Mesenchymal stem cell (in vitro differentiated cells and primary cell): ENCODE measurements around the gene KISS1R.

Experiments
- DNase-seq: peaks from one replicate; pipeline ENCODE4 v3.0.0-alpha.2; 2013
- H2AFZ ChIP-seq: one replicate; pipeline ENCODE4 v1.6.1; 2013; ENCODE audit warnings: low read depth, mild to moderate bottlenecking, control low read depth, inconsistent platforms, low read length, moderate library complexity
- H2AK5ac ChIP-seq: 2 replicates; pipeline ENCODE4 v1.6.1; 2013; ENCODE audit warnings: low read length, moderate library complexity, mild to moderate bottlenecking, inconsistent platforms; ENCODE audit not compliant: severe bottlenecking
- H2BK120ac ChIP-seq: one replicate; pipeline ENCODE4 v1.6.1; 2013; ENCODE audit warnings: low read depth, mild to moderate bottlenecking, inconsistent platforms, low read length, moderate library complexity
- H2BK12ac ChIP-seq, 2 experiments: one replicate each; pipeline ENCODE4 v1.6.1; 2013; ENCODE audit warnings: inconsistent platforms in 2 of 2, low read length in 2 of 2, mild to moderate bottlenecking in 2 of 2, moderate library complexity in 2 of 2, control low read depth in 1 of 2
- H2BK15ac ChIP-seq: one replicate; pipeline ENCODE4 v1.6.1; 2013; ENCODE audit warnings: mild to moderate bottlenecking, low read depth, inconsistent platforms; ENCODE audit not compliant: poor library complexity, severe bottlenecking
- H2BK5ac ChIP-seq: 2 replicates; pipeline ENCODE4 v1.6.1; 2013; ENCODE audit warnings: low read depth, mild to moderate bottlenecking, low read length, control low read depth, inconsistent platforms; ENCODE audit not compliant: poor library complexity, severe bottlenecking
- H3K14ac ChIP-seq, 2 experiments: one replicate each; pipeline ENCODE4 v1.6.1; 2013; ENCODE audit warnings: inconsistent platforms in 2 of 2, low read length in 2 of 2, control low read depth in 1 of 2, mild to moderate bottlenecking in 1 of 2, moderate library complexity in 1 of 2
- H3K18ac ChIP-seq, 2 experiments: one replicate each; pipeline ENCODE4 v1.6.1; 2013; ENCODE audit warnings: inconsistent platforms in 2 of 2, low read length in 2 of 2, control low read depth in 1 of 2, low read depth in 1 of 2, mild to moderate bottlenecking in 1 of 2
- H3K23ac ChIP-seq, 2 experiments: one replicate each; pipeline ENCODE4 v1.6.1; 2013; ENCODE audit warnings: inconsistent platforms in 2 of 2, low read length in 2 of 2, mild to moderate bottlenecking in 2 of 2, moderate library complexity in 2 of 2, control low read depth in 1 of 2
- H3K27ac ChIP-seq: 2 replicates; pipeline ENCODE4 v1.5.1; 2013; ENCODE audit warnings: mild to moderate bottlenecking, moderate library complexity, low read length, control low read depth, inconsistent platforms; ENCODE audit not compliant: poor library complexity, severe bottlenecking
- H3K27me3 ChIP-seq, 2 experiments: 2 replicates each; pipeline versions ENCODE4 v1.6.1 to v1.7.0; 2013; ENCODE audit warnings: low read length in 2 of 2, mild to moderate bottlenecking in 2 of 2, moderate library complexity in 2 of 2, control low read depth in 1 of 2, inconsistent platforms in 1 of 2; ENCODE audit not compliant: control insufficient read depth in 1 of 2, insufficient read depth in 1 of 2
- H3K36me3 ChIP-seq, 2 experiments: 2 replicates each; pipeline versions ENCODE4 v1.6.1 to v1.7.0; 2013; ENCODE audit warnings: low read length in 2 of 2, control low read depth in 1 of 2, inconsistent platforms in 1 of 2, low read depth in 1 of 2, mild to moderate bottlenecking in 1 of 2; ENCODE audit not compliant: insufficient read depth in 2 of 2, control insufficient read depth in 1 of 2
- H3K4ac ChIP-seq, 2 experiments: one replicate each; pipeline ENCODE4 v1.6.1; 2013; ENCODE audit warnings: inconsistent platforms in 2 of 2, low read length in 2 of 2, mild to moderate bottlenecking in 2 of 2, moderate library complexity in 2 of 2, control low read depth in 1 of 2, low read depth in 1 of 2
- H3K4me1 ChIP-seq: 2 replicates; pipeline ENCODE4 v1.6.1; 2013; ENCODE audit warnings: low read depth, low read length, control low read depth; ENCODE audit not compliant: control insufficient read depth, insufficient read depth
- H3K4me2 ChIP-seq: 2 replicates; pipeline ENCODE4 v1.6.1; 2013; ENCODE audit warnings: low read length, mild to moderate bottlenecking, inconsistent platforms; ENCODE audit not compliant: poor library complexity, severe bottlenecking
- H3K4me3 ChIP-seq, 2 experiments: 2 replicates each; pipeline versions ENCODE4 v1.5.1 to v1.7.0; 2013; ENCODE audit warnings: low read length in 2 of 2, mild to moderate bottlenecking in 2 of 2, control low read depth in 1 of 2, low read depth in 1 of 2; ENCODE audit not compliant: insufficient read depth in 1 of 2
- H3K79me1 ChIP-seq: replicated peaks from 2 replicates; pipeline ENCODE4 v1.6.1; 2013; ENCODE audit warnings: mild to moderate bottlenecking, control low read depth, low read length, inconsistent platforms; ENCODE audit not compliant: poor library complexity, severe bottlenecking
- H3K9ac ChIP-seq: 2 replicates; pipeline ENCODE4 v1.7.0; 2013; ENCODE audit warnings: mild to moderate bottlenecking, low read length, moderate library complexity
- H3K9me3 ChIP-seq: 2 replicates; pipeline ENCODE4 v1.7.0; 2013; ENCODE audit warnings: mild to moderate bottlenecking, low read length; ENCODE audit not compliant: control insufficient read depth
- H4K8ac ChIP-seq: one replicate; pipeline ENCODE4 v1.6.1; 2013; ENCODE audit warnings: inconsistent platforms, mild to moderate bottlenecking, low read length, moderate library complexity
- H4K91ac ChIP-seq: one replicate; pipeline ENCODE4 v1.6.1; 2013; ENCODE audit warnings: mild to moderate bottlenecking, low read length, inconsistent platforms
- WGBS: methylation state at CpG from one replicate; pipeline ENCODE4 v1.1.7; 2013; ENCODE audit warnings: mixed read lengths; 5-methylcytosine and 5-hydroxymethylcytosine counted together

KISS1R gene

DNA sequence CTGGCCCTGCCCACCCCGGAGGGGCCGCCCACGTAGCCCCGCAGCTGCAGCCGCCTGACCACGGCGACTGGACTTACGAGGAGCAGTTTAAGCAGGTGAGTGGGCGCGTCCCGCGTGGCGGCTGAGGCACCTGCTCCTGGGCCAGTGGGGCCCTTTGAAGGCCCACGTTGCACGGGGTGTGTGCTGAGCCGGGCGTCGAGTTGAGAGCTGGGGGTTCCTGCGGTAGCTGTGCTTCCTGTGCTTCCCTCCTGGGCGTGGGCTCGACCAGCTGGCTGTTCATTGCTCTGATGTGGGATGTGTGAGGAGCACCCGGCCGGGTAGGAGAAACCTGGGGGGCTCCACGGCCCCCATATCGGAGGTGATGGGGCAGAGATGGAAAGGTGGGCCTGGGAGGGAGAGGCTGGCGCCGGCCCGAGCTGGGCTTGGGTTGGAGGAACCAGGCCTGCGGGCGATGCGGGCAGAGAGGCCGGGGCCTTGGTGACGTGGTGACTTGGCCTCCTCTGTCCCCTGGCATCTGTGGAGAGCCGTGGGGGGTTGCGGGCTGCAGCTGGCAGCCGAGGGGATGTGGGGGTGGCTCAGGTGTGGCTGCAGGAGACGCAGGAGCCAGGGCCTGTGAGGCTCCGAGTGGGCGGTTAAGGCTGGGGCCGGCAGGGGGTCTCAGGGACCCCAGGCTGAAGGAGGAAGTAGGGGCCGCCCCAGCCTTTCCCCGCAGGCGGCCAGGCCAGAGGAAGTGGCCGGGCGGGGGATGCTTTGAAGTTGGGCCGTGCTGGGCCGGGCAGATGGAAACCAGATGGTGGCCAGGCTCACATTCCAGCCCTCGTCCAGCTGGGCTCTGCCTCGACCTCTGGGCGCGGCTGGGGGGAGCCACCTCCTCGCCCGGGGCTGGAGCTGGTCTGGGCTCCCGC lies 15.8 kb downstream of the KISS1R start:
- 21% methylated on average over 48 of the region's 54 CpGs for WGBS
- no peaks in the 10 kb centered on the region for H3K27me3 ChIP-seq

DNA sequence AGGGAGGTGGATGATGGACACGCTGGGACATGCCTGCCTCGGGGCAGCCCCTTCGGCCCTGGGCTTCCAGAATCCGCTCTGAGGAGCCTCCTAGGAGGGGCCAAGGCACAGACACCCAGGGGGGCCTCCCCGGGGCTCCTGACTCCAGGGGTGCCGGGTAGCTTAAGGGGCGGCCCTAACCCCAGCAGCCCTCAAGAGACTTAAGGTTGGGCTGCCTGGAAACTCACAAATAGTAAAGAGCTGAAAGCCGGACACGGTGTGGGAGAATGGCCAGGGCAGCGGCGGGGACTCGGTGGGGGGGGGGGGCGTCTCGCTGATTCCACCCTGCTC lies 16.4 kb downstream of the KISS1R start:
- Histone ChIP-seq H3K9me3 (no peaks in the 10 kb centered on the region), H3K36me3 (peaks cover 37 to 88% of the 10 kb centered on the region in 2 experiments), H2AFZ (no peak overlapping the region), H2BK5ac (peak overlapping the region; percentile 96), H3K4me2 (peak overlapping the region; percentile 60), H3K14ac (peak overlapping the region in 1 of 2 experiments; percentile 97), H3K79me1 (no peaks in the 10 kb centered on the region), H3K18ac (peak overlapping the region; percentile 85 to 96), H2BK12ac (peak overlapping the region; percentile 61 to 91), H3K4ac (peak overlapping the region; percentile 96 to 99), H2BK120ac (peak overlapping the region; percentile 100), H2AK5ac (peak overlapping the region; percentile 98), H3K27me3 (no peaks in the 10 kb centered on the region), H2BK15ac (peak overlapping the region; percentile 98), H3K4me1 (peaks cover 51% of the 10 kb centered on the region), H3K27ac (peak overlapping the region; percentile 99), H4K8ac (peak overlapping the region; percentile 74), H3K9ac (peak overlapping the region; percentile 81), H3K23ac (no peak overlapping the region), H4K91ac (peak overlapping the region; percentile 91), H3K4me3 (peak overlapping the region in 1 of 2 experiments; percentile 31)
- DNase-seq, result no peak
- 18% methylated on average over 12 of the region's 14 CpGs for WGBS

More for the DNA sequence above, 15.8 kb downstream of the KISS1R start:
- Histone ChIP-seq H2AFZ (no peak overlapping the region), H2AK5ac (peak overlapping the region; percentile 91), H3K4me1 (peaks cover 52% of the 10 kb centered on the region), H2BK15ac (peak overlapping the region; percentile 82), H3K9me3 (no peaks in the 10 kb centered on the region), H3K14ac (peak overlapping the region in 1 of 2 experiments; percentile 93), H2BK12ac (peak overlapping the region; percentile 49 to 96), H2BK120ac (peak overlapping the region; percentile 100), H3K4me3 (peak overlapping the region in 1 of 2 experiments; percentile 64), H3K27ac (peak overlapping the region; percentile 99), H3K79me1 (no peaks in the 10 kb centered on the region), H3K9ac (peak overlapping the region; percentile 81), H4K91ac (peak overlapping the region; percentile 90), H3K23ac (peak overlapping the region in 1 of 2 experiments; percentile 94), H4K8ac (peak overlapping the region; percentile 99), H2BK5ac (peak overlapping the region; percentile 99), H3K36me3 (peaks cover 30 to 83% of the 10 kb centered on the region in 2 experiments), H3K4ac (peak overlapping the region; percentile 62 to 99), H3K4me2 (peak overlapping the region; percentile 60), H3K18ac (peak overlapping the region; percentile 98 to 100)
- peak; percentile 95 for DNase-seq

DNA sequence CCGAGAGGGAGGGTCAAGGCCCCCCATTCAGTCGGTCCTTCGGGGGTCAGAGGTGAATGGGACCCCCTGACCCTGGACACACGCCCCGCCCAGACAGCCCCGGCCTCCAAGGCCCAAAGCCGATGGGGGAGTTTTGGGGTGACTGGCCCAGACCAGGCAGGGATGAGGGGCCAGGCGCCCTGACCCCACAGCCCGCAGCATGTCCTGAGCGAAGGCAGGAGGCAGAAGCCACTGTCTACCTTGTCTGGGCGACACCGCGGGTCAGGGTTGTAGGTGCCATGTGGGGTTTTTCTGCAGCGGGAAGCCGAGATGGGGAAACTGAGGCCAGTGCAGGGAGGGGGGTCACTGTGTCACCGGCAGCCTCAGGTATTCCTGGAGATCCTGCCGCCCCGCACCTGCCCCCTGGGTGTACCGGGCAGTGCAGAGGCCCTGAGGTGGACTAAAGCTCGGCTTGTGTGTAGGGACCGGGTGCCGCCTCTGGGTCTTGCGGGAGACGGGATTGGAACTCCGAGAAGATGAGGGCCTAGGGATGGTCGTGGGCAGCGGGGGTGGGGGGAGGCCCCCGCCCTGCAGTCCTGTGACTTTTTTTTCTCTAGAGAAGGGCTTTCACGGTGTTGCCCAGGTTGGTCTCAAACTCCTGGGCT lies 17.2 kb downstream of the KISS1R start:
- Histone ChIP-seq H2AK5ac (peak overlapping the region; percentile 98), H3K27ac (peak overlapping the region; percentile 99), H2BK12ac (peak overlapping the region; percentile 61 to 89), H3K4me3 (peak overlapping the region in 1 of 2 experiments; percentile 31), H3K9me3 (no peaks in the 10 kb centered on the region), H3K27me3 (no peaks in the 10 kb centered on the region), H3K4ac (peak overlapping the region; percentile 77 to 92), H2BK120ac (peak overlapping the region; percentile 100), H2BK5ac (peak overlapping the region; percentile 96), H3K4me2 (peak overlapping the region; percentile 60), H2AFZ (no peak overlapping the region), H3K23ac (no peak overlapping the region), H3K36me3 (peaks cover 38 to 87% of the 10 kb centered on the region in 2 experiments), H4K8ac (peak overlapping the region; percentile 95), H3K9ac (no peak overlapping the region), H3K18ac (peak overlapping the region; percentile 85 to 93), H4K91ac (peak overlapping the region; percentile 93), H3K79me1 (no peaks in the 10 kb centered on the region), H3K14ac (peak overlapping the region; percentile 62 to 73), H3K4me1 (peaks cover 48% of the 10 kb centered on the region), H2BK15ac (peak overlapping the region; percentile 82)
- DNase-seq, result no peak
- WGBS, result 92% methylated on average over 29 of the region's 29 CpGs
